Upper lobe of left lung (tissue), 4 donors: ENCODE data around the gene CEP164.

Experiments
- EP300 ChIP-seq, 4 donors: sonication (generic); formaldehyde crosslinking; IDR thresholded peaks; one replicate each; pipeline ENCODE4 v1.5.1; 2017; ENCODE audit warnings: antibody characterized with exemption in 4 of 4, control low read depth in 2 of 4
- POLR2A ChIP-seq, 4 donors: fragments of 450-650 bp; IDR thresholded peaks; one replicate each; pipeline ENCODE4 v1.5.1; 2016 to 2017; ENCODE audit warnings: antibody characterized with exemption in 4 of 4, mild to moderate bottlenecking in 2 of 4
- POLR2AphosphoS5 ChIP-seq, 2 donors: sonication (generic); formaldehyde crosslinking; IDR thresholded peaks; one replicate each; pipeline ENCODE4 v1.5.1; 2017; ENCODE audit warnings: antibody characterized with exemption in 2 of 2
- TF ChIP-seq, protein P1 (sequence below), 6 experiments: fragments of 450-650 bp in 4 of 6; fragments of 200-600 bp in 2 of 6; sonication (generic) in 2 of 6; IDR thresholded peaks; one replicate each; pipeline ENCODE4 v1.5.1; 2016 to 2019; ENCODE audit warnings: antibody characterized with exemption in 6 of 6

DNA sequence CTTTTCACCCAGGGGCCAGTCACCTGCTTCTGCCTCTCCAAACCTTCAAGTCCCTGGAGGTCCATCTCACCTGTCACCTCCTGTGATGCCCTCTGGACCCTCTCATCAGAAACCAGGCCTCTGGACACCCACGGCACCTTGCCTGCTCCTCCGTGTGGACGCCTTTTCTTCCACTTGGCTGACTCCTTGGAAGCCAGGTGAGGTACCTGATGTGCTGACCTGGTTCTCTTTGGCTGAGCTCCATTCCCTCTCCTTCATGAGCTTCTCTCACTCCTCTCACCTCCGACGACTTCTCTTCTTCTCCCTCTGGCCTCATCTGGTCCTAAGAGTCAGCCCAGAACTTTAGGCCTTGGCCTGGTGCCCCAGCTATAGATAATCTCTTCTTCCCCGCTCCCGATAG, 99.3 kb downstream of the CEP164 start:
- TF ChIP-seq, protein P1, sequence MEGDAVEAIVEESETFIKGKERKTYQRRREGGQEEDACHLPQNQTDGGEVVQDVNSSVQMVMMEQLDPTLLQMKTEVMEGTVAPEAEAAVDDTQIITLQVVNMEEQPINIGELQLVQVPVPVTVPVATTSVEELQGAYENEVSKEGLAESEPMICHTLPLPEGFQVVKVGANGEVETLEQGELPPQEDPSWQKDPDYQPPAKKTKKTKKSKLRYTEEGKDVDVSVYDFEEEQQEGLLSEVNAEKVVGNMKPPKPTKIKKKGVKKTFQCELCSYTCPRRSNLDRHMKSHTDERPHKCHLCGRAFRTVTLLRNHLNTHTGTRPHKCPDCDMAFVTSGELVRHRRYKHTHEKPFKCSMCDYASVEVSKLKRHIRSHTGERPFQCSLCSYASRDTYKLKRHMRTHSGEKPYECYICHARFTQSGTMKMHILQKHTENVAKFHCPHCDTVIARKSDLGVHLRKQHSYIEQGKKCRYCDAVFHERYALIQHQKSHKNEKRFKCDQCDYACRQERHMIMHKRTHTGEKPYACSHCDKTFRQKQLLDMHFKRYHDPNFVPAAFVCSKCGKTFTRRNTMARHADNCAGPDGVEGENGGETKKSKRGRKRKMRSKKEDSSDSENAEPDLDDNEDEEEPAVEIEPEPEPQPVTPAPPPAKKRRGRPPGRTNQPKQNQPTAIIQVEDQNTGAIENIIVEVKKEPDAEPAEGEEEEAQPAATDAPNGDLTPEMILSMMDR (IDR thresholded peaks at IDR 0.05) = no peak
- TF ChIP-seq POLR2A (IDR thresholded peaks at IDR 0.05) (no peak), POLR2AphosphoS5 (IDR thresholded peaks at IDR 0.05) (no peak), EP300 (IDR thresholded peaks at IDR 0.05) (no peak)
